ENCODE data around the gene F7.
"Not testable (repeated sequence)": the region's sequence is repeated elsewhere in the genome, so short reads cannot be mapped to it uniquely, and the experiment has no call there.

F7 gene

DNA sequence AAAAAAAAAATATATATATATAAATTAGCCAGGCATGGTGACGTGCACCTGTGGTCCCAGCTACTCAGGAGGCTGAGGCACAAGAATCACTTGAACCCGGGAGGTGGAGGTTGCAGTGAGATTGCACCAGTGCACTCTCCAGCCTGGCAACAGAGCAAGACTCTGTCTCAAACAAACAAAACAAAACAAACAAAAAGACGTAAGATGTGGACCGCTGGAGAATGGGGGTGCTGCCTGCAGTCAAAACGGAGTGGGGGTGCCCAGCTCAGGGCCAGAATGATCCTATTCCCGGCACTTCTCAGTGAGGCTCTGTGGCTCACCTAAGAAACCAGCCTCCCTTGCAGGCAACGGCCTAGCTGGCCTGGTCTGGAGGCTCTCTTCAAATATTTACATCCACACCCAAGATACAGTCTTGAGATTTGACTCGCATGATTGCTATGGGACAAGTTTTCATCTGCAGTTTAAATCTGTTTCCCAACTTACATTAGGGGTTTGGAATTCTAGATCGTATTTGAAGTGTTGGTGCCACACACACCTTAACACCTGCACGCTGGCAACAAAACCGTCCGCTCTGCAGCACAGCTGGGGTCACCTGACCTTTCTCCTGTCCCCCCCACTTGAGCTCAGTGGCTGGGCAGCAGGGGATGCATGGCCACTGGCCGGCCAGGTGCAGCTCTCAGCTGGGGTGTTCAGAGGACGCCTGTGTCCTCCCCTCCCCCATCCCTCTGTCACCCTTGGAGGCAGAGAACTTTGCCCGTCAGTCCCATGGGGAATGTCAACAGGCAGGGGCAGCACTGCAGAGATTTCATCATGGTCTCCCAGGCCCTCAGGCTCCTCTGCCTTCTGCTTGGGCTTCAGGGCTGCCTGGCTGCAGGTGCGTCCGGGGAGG lies at the start of gene F7:
Gene F7 (plus strand): TSS at position 760 of the 889 bp plus-strand sequence. CDS start 51 bp downstream, at position 811.
- DNase-seq (ENCODE audit: low read depth, low spot score): no peak

DNA sequence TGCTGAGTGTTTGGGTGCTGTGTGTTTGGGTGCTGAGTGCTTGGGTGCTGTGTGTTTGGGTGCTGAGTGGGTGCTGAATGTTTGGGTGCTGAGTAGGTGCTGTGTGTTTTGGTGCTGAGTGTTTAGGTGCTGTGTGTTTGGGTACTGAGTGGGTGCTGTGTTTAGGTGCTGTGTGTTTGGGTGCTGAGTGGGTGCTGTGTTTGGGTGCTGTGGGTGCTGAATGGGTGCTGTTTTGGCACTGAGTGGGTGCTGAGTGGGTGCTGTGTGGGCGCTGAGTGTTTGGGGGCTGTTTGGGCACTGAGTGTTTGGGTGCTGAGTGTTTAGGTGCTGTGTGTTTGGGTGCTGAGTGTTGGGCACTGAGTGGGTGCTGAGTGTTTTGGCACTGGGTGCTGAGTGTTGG lies 48.5 kb upstream of the F7 start:
- DNase-seq (ENCODE audit: low read depth, low spot score): no peak

DNA sequence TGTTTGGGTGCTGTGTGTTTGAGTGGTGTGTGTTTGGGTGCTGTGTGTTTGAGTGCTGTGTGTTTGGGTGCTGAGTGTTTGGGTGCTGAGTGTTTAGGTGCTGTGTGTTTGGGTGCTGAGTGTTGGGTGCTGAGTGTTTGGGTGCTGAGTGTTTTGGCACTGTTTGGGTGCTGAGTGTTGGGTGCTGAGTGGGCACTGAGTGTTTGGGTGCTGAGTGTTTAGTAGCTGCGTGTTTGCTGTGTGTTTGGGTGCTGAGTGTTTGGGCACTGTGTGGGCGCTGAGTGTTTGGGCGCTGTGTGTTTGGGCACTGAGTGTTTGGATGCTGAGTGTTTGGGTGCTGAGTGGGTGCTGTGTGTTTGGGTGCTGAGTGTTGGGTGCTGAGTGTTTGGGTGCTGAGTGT lies 48.0 kb upstream of the F7 start:
- not testable (repeated sequence) for DNase-seq (ENCODE audit: low read depth, low spot score)

DNA sequence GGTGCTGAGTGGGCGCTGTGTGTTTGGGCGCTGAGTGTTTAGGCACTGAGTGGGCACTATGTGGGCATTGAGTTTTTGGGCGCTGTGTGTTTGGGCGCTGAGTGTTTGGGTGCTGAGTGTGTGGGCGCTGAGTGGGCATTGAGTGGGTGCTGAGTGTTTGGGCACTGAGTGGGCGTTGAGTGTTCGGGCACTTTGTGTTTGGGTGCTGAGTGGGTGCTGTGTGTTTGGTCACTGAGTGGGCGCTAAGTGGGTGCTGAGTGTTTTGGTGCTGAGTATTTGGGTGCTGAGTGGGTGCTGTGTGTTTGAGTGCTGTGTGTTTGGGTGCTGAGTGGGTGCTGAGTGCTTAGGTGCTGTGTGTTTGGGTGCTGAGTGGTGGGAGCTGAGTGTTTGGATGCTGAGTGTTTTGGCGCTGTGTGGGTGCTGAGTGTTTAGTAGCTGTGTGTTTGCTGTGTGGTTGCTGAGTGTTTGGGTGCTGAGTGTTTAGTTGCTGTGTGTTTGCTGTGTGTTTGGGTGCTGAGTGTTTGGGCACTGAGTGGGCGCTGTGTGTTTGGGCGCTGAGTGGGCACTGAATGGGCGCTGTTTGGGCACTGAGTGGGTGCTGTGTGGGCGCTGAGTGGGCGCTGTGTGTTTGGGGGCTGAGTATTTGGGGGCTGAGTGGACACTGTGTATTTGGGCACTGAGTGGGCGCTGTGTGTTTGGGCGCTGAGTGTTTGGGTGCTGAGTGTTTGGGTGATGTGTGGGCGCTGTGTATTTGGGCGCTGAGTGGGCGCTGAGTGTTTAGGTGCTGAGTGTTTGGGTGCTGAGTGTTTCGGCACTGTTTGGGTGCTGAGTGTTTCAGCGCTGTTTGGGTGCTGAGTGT lies 47.2 kb upstream of the F7 start:
- DNase-seq (ENCODE audit: low read depth, low spot score): no peak

DNA sequence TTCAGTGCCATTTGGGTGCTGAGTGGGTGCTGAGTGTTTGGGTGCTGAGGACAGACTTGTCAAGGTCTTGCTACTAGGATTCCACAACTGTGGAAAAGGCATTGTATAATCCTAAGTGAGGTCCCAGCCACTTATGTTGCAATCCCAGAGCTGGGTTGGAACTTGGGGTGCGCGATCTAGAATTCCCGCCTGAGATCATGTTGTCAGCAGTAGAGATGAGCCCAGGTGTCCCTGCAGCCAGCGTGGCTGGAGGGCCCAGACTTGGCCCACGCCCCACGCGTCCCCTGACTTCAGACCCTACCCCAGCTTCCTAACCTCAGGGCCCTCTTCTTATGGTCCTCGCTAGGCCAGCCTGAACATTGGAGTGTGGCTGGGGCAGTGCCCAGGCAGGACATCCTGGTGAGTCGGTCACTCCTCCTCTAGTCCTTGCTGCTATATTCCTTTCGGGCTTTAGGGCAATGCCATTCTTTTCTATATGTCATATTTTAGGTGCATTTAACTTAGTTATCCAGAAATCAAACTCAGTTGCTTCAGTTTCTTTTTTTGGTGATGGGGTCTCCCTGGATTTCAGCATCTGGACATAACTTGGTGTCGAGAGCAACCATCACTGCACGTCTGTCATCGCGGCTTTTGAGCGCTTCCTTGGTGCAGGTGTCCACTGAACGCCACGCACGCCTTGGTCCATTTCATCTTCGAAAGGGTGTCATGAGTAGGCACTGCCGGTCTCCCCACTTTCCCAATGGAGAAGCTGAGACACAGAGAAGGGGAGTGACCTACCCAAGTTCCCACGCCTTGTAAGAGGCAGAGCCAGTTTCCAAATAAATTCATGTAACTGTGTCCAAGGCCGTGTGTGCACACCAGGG lies 46.4 kb upstream of the F7 start:
- DNase-seq (ENCODE audit: low read depth, low spot score): no peak

DNA sequence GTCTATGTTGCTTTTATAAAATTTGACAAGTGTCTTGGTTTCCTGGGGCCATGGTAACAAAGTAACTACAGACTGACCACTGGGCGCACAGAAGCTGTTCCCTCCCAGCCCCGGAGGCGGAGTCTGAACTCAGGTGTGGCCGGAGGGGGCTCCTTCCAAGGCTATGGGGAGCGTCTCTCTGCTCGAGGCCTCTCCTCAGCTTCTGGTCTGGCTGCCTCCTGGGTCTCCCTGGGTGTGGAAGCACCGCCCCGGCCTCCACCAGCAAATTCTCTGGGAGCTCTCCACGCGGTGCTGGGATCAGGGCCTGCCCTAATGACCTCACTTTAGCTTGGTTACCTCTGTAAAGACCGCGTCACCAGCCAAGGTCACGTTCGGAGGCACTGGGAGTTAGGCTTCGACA lies 45.7 kb upstream of the F7 start:
- no peak for DNase-seq (ENCODE audit: low read depth, low spot score)

DNA sequence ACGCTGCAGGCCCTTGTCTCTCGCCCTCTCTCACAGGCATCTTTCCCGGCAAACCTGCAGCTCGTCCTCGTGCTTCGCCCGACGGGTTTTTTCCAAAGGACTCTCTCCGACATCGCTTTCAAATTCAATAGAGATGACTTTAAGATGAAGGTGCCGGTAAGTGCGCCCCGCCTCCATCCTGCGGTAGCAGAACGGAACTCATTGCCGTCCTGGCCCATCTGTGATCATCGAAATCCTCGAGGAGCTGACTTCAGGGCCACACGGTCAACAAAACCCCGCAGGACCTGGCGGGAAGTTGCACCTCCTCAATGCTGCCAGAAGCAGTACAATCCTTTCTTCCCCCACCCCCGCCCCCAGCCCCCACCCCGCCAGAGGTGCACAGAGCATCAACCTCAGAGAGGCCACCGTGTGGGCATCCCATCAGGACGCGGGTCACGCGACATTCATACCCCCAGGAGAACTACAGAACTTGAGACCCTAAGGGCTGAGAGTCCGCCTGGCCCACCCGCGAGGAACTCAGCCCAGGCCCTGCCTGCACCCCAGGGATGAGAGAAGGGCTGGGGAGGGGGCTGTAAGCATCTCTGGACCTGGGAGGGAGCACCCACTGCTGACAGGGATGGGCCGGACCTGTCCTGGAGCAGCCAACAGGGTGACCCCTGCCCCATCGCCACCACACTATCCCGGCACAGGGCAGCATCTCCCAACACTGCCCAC lies 44.9 kb upstream of the F7 start:
- no peak for DNase-seq (ENCODE audit: low read depth, low spot score)

DNA sequence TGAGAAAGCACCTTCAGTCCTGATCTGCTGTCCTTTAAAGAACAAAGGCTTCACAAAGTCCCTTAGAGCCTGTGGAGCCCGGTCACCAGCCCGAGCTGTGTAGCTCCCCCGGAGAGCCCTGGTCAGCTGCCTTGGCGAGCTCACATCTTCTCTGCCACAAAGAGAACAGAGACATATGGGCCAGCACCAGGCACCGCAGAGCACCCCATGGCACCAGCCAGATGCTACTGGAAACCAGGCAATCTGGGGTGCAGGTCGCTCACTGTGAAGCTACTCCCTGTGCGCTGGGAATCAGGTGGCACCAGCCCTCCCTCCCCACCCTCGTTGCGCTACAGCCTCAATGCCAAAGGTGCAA lies 44.3 kb upstream of the F7 start:
- no peak for DNase-seq (ENCODE audit: low read depth, low spot score)

DNA sequence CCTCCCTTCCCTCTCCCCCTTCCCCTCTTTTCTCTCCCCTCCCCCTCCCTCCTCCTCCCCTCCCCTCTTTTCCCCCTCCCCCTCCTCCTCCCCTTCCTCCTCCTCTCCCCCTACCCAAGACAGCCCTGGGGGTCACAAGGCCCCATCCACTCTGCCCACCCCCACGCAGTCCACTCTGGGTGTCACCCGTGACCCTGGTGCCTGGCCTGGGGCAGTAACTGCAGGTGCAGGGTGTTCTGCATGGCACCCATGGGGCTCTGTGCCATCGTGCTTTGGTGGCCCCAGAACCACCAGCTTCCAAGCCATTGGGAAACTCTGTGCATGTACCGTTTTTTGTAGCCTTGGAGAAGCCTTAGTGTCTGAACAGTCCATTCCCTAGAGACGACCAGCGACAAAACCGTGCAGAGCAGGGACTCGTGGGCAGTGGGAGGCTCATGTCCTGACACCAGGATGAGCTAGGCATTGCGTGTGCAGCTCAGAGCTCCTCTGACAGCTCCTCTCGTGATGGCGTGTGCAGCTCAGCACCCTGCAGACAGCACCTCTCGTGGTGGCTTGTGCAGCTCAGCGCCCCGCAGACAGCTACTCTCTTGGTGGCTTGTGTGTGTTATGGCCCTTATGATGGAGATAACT lies 43.7 kb upstream of the F7 start:
- DNase-seq (ENCODE audit: low read depth, low spot score): no peak

DNA sequence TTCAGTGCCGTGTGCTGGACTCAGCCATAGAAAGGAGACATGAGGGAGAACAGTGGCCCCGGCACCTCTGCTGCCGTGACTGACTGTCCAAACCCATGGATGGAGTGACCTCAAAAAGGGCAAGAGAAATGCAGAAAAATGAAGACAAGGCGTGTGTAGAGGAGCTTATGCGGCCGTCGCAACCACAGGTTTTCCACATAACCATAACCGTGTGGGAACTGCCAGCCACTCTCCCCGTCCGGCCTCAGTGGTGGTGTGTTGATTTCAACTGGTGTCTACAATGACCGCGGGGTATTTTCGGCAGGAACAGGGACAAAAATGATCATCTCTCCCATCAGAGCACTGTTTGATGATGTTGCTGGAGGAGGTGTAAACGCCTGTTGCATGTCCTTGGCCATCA lies 42.9 kb upstream of the F7 start:
- DNase-seq (ENCODE audit: low read depth, low spot score): no peak

DNA sequence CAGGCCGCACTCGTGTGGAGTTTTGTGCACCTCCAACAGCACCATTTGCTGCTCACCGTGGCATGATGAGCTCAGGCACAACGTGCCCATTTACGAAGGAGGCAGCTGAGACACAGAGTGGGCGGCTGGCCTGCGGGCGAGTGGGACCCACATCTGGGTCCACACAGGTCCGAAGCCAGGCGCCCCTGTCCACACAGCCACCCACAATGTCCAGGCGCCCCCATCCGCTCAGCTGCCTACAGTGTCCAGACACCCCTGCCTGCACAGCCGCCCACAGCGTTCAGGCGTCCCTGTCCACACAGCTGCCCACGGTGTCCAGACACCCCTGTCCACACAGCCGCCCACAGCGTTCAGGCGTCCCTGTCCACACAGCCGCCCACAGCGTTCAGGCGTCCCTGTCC lies 42.5 kb upstream of the F7 start:
- DNase-seq (ENCODE audit: low read depth, low spot score): no peak

DNA sequence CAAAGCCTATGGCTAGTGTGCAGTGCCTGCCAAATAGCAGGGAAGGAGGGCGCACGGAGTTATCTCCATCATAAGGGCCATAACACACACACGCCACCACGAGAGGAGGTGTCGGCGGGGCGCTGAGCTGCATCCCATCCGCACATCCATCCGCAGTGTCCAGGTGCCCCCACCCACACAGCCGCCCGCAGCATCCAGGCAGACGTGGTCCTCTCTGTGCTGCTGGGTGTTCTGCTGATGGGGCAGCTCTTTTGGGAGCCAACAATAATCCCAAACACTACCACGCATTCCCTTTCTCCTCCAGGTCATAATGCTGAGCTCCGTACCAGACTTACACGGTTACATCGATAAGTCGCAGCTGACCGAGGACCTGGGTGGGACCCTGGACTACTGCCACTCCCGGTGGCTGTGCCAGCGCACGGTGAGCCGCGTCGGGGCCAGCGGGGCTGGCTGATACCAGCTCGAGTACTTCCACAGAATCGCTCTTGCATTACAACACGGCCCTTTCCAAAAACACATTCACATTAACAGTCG lies 41.5 kb upstream of the F7 start:
- no peak for DNase-seq (ENCODE audit: low read depth, low spot score)

DNA sequence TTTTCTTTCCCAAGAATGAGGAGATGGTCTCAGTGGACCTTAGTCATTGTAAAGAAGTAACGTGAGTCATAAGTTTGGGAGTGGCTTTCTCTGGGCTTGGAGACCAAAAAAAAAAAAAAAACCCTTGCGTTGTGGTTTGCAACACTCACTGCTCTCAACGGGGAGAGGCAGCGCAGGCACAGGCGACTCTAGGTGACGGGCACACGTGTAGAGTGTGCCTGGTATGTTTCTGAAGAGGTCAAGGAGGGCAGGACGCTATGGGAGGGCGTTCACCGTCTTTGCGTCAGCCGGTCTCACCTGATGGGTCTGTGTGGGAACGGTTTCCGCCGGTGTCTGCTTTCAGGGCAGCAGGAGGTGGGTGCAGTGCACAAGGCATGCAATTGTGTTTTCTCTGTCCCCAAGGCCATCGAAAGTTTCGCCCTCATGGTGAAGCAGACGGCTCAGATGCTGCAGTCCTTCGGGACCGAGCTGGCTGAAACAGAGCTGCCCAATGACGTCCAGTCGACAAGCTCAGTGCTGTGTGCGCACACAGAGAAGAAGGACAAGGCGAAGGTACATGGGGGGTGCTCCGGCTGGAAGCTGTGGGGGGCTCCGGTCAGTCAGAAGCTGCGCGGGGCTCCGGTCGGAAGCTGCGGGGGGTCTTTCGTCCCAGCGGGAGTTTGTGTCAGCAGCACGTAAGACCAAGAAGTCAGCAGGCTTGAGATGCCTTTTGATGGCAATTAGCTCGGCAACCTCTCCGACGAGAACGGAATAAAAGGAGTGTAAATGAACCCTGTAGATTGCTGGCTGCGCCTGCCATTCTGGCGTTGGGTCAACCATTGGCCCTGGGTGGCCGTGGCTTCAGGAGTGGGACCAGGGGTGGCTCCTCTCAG lies 40.8 kb upstream of the F7 start:
- no peak for DNase-seq (ENCODE audit: low read depth, low spot score)

DNA sequence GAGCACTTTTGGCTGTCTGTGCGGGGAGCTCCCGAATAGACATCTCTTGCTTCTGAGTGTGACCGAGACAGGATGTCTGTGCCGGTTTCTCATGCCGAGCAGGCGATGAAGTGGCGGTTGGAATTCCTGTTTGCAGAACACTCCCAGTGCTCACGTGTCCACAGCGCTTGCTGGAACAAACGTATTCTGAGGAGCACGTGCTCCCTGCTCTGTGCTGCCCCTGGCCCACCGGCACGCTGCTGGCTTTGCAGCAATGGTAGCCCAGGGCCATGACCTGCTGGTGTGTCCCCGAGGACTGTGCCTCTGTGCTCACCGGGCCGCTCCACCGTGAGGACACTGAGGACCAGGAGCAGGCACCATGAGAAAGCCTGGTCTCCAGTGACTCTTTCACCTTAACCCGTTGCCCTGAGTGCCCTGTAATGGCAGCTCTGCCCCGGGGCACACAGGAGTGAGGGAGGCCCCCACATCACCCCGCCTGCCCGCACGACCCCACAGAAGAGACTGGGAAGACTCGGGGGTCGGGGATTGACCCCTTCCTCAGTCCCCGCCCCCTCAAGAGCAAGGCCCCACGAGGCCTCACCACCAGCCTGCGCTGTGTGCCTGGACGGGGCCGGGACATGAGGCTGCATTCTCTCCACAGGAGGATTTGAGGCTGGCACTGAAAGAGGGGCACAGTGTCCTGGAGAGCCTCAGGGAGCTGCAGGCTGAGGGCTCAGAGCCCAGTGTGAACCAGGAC lies 40.0 kb upstream of the F7 start:
- no peak for DNase-seq (ENCODE audit: low read depth, low spot score)

DNA sequence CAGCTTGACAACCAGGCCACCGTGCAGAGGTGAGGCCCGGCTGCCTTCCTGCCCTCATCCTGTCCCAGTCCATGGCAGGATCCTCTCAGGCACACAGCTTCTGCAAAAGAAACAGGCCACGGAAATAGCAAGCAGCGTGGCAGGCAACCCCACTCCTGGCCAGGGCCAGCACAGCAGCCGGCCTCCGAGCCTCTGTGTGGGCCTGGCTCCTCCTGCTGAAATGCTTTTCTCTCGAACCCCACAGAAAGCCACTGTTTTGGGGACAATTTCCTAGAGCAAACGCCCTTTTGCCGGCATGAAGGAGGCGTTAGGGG lies 39.5 kb upstream of the F7 start:
- DNase-seq (ENCODE audit: low read depth, low spot score): no peak

DNA sequence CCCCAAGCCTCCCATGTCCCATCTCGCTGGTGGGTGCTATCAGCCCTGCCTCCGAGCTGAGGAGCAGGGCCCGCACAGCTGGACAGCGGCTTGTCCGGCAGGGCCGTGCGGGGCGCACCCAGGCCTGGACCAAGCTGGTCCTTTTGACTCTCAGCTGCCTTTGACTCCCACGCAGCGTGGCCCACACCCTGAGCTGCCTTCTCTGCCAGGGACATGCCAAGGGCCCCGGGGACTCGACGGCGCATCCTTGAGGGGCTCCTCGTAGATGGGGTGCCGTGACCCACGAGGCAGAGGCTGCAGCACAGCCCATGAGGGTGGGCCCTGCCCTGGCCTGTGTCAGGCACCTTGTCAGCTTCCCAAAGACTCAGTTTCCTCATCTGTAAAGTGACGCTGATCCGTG lies 38.8 kb upstream of the F7 start:
- no peak for DNase-seq (ENCODE audit: low read depth, low spot score)

DNA sequence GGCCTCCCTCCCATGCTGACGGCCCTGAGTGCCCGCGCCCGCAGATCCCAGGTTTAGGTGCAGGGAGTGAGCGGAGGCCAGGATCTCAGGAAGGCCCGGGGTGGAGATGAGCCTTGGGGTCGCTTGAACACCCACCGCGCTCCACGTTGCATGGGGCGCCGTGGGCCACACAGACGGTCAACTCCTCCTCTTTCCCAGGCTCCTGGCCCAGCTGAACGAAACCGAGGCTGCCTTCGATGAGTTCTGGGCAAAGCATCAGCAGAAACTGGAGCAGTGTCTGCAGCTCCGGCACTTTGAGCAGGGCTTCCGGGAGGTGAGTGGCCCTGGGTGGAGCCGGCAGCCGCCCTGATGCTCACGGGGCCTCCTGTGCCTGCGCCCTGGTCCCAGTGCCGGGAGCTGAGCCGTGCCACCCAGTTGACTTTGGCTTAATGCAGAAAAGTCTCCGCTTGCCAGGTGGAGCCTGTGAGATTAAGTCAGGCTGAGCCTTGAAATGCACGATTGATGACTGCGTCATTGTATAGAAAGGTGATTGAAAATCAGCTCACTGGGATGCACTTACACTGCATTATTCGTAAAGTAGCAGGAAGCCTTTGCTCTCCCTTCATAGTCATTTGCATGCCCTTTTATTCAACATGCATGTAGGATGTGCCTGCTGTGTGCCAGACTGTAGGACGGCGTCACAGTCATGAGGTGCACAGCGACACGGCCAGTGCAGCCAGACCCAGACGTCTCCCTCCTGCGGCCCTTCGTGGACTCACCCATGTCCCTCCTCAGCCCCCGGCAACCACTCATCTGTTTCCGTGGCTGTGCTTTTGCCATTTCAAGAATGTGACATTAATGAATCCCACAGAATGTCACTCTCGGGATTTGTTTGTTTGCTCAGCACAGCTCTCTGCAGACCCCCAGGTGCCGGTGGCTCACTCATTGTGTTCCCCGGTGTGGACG lies 35.5 kb upstream of the F7 start:
- DNase-seq (ENCODE audit: low read depth, low spot score): no peak

DNA sequence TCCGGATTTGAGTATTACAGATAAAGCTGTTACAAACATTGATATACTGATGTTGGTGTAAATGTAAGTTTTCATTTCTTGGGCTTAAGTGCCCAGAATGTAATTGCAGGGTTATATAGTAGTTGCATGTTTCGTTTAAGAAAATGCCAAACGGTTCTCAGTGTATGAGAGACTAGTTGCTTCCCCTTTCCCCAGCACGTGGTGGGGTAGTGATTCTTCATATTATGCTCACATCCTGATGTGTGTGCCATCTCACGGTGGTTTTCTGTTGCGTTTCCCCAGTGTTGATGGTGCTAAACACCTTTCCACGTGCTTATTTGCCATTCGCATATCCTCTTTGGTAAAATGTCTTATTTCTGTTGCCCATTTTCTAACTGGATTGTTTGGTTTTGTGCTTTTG lies 34.7 kb upstream of the F7 start:
- DNase-seq (ENCODE audit: low read depth, low spot score): no peak
